Keratinocyte (primary cell): ENCODE measurements around the gene RERE.

Experiments used
- CTCF ChIP-seq, 3 experiments: IDR thresholded peaks in 1 of 3; conservative IDR thresholded peaks in 1 of 3; optimal IDR thresholded peaks in 1 of 3; 2 replicates in 2 of 3; 3 replicates in 1 of 3; pipeline versions ENCODE3 to v1.5.1; 2011; ENCODE audit warnings: low read length in 3 of 3, mild to moderate bottlenecking in 3 of 3, moderate library complexity in 2 of 3, control low read depth in 1 of 3, inconsistent platforms in 1 of 3; ENCODE audit not compliant: insufficient read depth in 2 of 3; ENCODE audit errors: extremely low read depth in 1 of 3
- EZH2 ChIP-seq: IDR thresholded peaks from one replicate; pipeline ENCODE4 v1.6.1; 2012; ENCODE audit warnings: inconsistent platforms, mild to moderate bottlenecking, low read length, moderate library complexity

DNA sequence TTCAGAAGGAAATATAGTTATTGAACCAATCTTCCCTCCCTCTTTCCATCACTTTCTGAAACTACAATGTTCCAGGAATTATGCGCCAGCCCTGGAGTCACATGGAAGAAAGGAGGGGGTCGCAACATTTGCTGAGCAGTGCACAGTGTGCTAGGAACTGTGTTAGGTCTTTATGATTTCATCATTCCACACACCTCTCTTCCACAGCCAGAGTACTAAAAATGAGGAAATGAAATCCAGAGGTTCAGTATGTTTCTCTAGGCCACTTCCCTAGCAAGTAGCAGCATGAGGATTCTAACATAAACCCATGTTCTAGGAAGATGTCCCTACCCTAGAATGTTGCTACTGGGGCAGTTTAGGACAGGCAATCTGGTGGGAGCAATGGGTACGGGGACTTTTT lies 341.4 kb downstream of the RERE start:
- TF ChIP-seq CTCF (optimal IDR thresholded peaks at IDR 0.05 in 1 of 3, IDR thresholded peaks at IDR 0.05 in 1 of 3, conservative IDR thresholded peaks at IDR 0.05 in 1 of 3; ENCODE audit: extremely low read depth in 1 of 3, insufficient read depth in 2 of 3, low read length in 3 of 3) (no peak), EZH2 (no peak)
